Kidney (tissue), 14 donors: ENCODE results near the gene FBXO42. TPM values are rescaled to one million over a fixed set of nuclear protein-coding genes. Genes with fewer than 3 reads are reported as not detected.

Source experiments
- DNase-seq, 5 donors: peaks; one replicate each; pipeline ENCODE4 v3.0.0-alpha.2; 2013 to 2020
- FAIRE-seq: peaks from 2 replicates; lab custom pipeline; 2012; peaks lifted over from hg19 to GRCh38; lab: Jason Lieb, UNC
- H3K27ac ChIP-seq, 2 donors: one replicate each; pipeline ENCODE4 v1.7.0; 2013; ENCODE audit warnings: low read depth in 2 of 2, low read length in 2 of 2, inconsistent platforms in 1 of 2
- H3K27me3 ChIP-seq: one replicate; pipeline ENCODE4 v1.7.1; 2013; ENCODE audit warnings: low read length, inconsistent platforms; ENCODE audit not compliant: control insufficient read depth, insufficient read depth
- H3K36me3 ChIP-seq, 3 donors: one replicate each; pipeline versions ENCODE4 v1.7.0 to v1.7.1; 2013; ENCODE audit warnings: low read length in 3 of 3, control low read depth in 1 of 3, inconsistent platforms in 1 of 3; ENCODE audit not compliant: insufficient read depth in 3 of 3, control insufficient read depth in 2 of 3
- H3K4me1 ChIP-seq, 3 donors: one replicate each; pipeline versions ENCODE4 v1.7.0 to v1.7.1; 2013; ENCODE audit warnings: low read length in 3 of 3, inconsistent platforms in 1 of 3, low read depth in 1 of 3; ENCODE audit not compliant: control insufficient read depth in 2 of 3, insufficient read depth in 2 of 3
- H3K4me3 ChIP-seq, 3 donors: one replicate each; pipeline versions ENCODE4 v1.7.0 to v1.8.1; 2013; ENCODE audit warnings: low read length in 3 of 3, control low read depth in 1 of 3, inconsistent platforms in 1 of 3
- H3K9ac ChIP-seq, 3 donors: one replicate each; pipeline versions ENCODE4 v1.7.0 to v1.7.1; 2013; ENCODE audit warnings: low read length in 3 of 3, control low read depth in 1 of 3, inconsistent platforms in 1 of 3
- H3K9me3 ChIP-seq, 3 donors: one replicate each; pipeline versions ENCODE4 v1.7.0 to v1.7.1; 2013; ENCODE audit warnings: low read length in 3 of 3, control low read depth in 1 of 3, inconsistent platforms in 1 of 3; ENCODE audit not compliant: control insufficient read depth in 2 of 3, insufficient read depth in 1 of 3
- CTCF ChIP-seq: IDR thresholded peaks from 3 replicates; pipeline ENCODE4 v1.5.1; 2012; ENCODE audit warnings: mild to moderate bottlenecking, moderate library complexity, borderline replicate concordance; ENCODE audit not compliant: insufficient read depth; ENCODE audit errors: extremely low read depth
- intact Hi-C: fragments of 100-400 bp; cut with DNase I; formaldehyde crosslinking; loops from one replicate; pipeline ENCODE4 v1.11.1; 2022
- polyA plus RNA-seq: library from polyadenylated mRNA; stranded (reverse); fragments of 350-450 nt; fragmentation: Illumina TruSeq; extraction: RNeasy Lipid Tissue Mini Kit (QIAGEN cat#74804); gene quantifications from one replicate; pipeline ENCODE4 v1.2.3, GENCODE V29; 2014; ENCODE audit warnings: low read depth, low replicate concordance; ENCODE audit not compliant: insufficient read depth
- total RNA-seq: library from RNA; stranded (reverse); fragmentation: NEBNext Ultra II Directional; extraction: Animal tissue kit (Norgen Biotek cat#: 25700); gene quantifications from one replicate; pipeline ENCODE4 v1.2.1, GENCODE V29; 2021
- donor health status: control.
- donor health status: control.
- donor health status: control.
- donor health status: control.
- donor health status: control.
- donor health status: DM: yes; HTN: yes; CAD: no.
- donor health status: Normal renal cell carcinoma (clear cell type).

FBXO42 gene
- total and polyA plus RNA-seq, 2 donors from 2014 or later = 14.1 to 22.1 TPM

GRCh38 chr1:16375521-16376340 lies 23.5 kb upstream of the FBXO42 start:
- H3K9me3 ChIP-seq = no peaks in the 10 kb centered on the region
- FAIRE-seq (no peak), DNase-seq (peak in 3 of 5 donors; percentile 26 to 53 (median 42))
- H3K27me3 ChIP-seq = no peaks in the 10 kb centered on the region
- TF ChIP-seq CTCF = no peak
- H3K4me1 ChIP-seq = peaks cover 5 to 41% (median 27%) of the 10 kb centered on the region in 3 donors
- H3K27ac ChIP-seq = peak overlapping the region; percentile 33 to 34
- H3K4me3 ChIP-seq = peak overlapping the region in 1 of 3 donors; percentile 4
- peaks cover 0 to 2% (median 0%) of the 10 kb centered on the region in 3 donors for H3K36me3 ChIP-seq
- intact Hi-C loops = no loop called here
- peak overlapping the region in 1 of 3 donors; percentile 35 for H3K9ac ChIP-seq

- TF ChIP-seq CTCF = no peak
- Histone ChIP-seq H3K36me3 (peaks cover 0 to 2% (median 0%) of the 10 kb centered on the region in 3 donors), H3K9ac (no peak overlapping the region), H3K9me3 (no peaks in the 10 kb centered on the region), H3K27ac (no peak overlapping the region), H3K4me1 (peaks cover 5 to 41% (median 25%) of the 10 kb centered on the region in 3 donors), H3K27me3 (no peaks in the 10 kb centered on the region), H3K4me3 (no peak overlapping the region)
- DNase-seq (peak in 2 of 5 donors; percentile 25 to 39), FAIRE-seq (no peak)
- intact Hi-C loops = no loop called here
These were observed 22.0 kb upstream of the FBXO42 start for GRCh38 chr1:16374266-16374665.

GRCh38 chr1:16372535-16373285 lies 20.4 kb upstream of the FBXO42 start:
- Histone ChIP-seq H3K4me1 (peaks cover 9 to 38% (median 29%) of the 10 kb centered on the region in 3 donors), H3K36me3 (peaks cover 0 to 2% (median 0%) of the 10 kb centered on the region in 3 donors), H3K27me3 (no peaks in the 10 kb centered on the region), H3K4me3 (no peak overlapping the region), H3K9me3 (no peaks in the 10 kb centered on the region), H3K9ac (no peak overlapping the region), H3K27ac (no peak overlapping the region)
- no peak for TF ChIP-seq CTCF
- DNase-seq (no peak), FAIRE-seq (no peak)
- intact Hi-C loops = no loop called here
